GM23248 (cell line): ENCODE measurements around the gene LRMDA. TPM values are rescaled to one million over a fixed set of nuclear protein-coding genes. Genes with fewer than 3 reads are reported as not detected.

ENCODE experiments used
- DNase-seq: peaks from one replicate; pipeline ENCODE4 v3.0.0-alpha.2; 2015
- H2AFZ ChIP-seq: fragments of 200-600 bp; sonication (generic); 2 replicates; pipeline ENCODE4 v1.6.1; 2016; ENCODE audit warnings: antibody characterized with exemption
- H3F3A ChIP-seq: fragments of 200-600 bp; sonication (generic); 2 replicates; pipeline ENCODE4 v1.6.1; 2016; ENCODE audit warnings: mild to moderate bottlenecking, antibody characterized with exemption, mixed run types; ENCODE audit not compliant: insufficient read depth
- H3K27ac ChIP-seq: fragments of 200-600 bp; sonication (generic); 2 replicates; pipeline ENCODE4 v1.5.1; 2016; ENCODE audit warnings: mild to moderate bottlenecking
- H3K27me3 ChIP-seq: fragments of 200-600 bp; sonication (generic); replicated peaks from 2 replicates; pipeline ENCODE4 v1.6.1; 2016; ENCODE audit warnings: mild to moderate bottlenecking; ENCODE audit not compliant: insufficient read depth
- H3K36me3 ChIP-seq: fragments of 200-600 bp; sonication (generic); 2 replicates; pipeline ENCODE4 v1.6.1; 2016; ENCODE audit warnings: low read depth, mild to moderate bottlenecking
- H3K4me1 ChIP-seq: fragments of 200-600 bp; sonication (generic); 2 replicates; pipeline ENCODE4 v1.6.1; 2016; ENCODE audit warnings: mild to moderate bottlenecking; ENCODE audit not compliant: insufficient read depth
- H3K4me2 ChIP-seq: fragments of 200-600 bp; sonication (generic); one replicate; pipeline ENCODE4 v1.6.1; 2016; ENCODE audit warnings: mild to moderate bottlenecking; ENCODE audit not compliant: unreplicated experiment
- H3K4me3 ChIP-seq: fragments of 200-600 bp; sonication (generic); 2 replicates; pipeline ENCODE4 v1.5.1; 2016; ENCODE audit warnings: mild to moderate bottlenecking
- H3K79me2 ChIP-seq: fragments of 200-600 bp; sonication (generic); 2 replicates; pipeline ENCODE4 v1.6.1; 2016; ENCODE audit warnings: mild to moderate bottlenecking; ENCODE audit not compliant: insufficient read depth
- H3K9ac ChIP-seq: fragments of 200-600 bp; sonication (generic); 2 replicates; pipeline ENCODE4 v1.6.1; 2016; ENCODE audit warnings: mild to moderate bottlenecking
- H3K9me2 ChIP-seq: fragments of 200-600 bp; sonication (generic); 2 replicates; pipeline ENCODE4 v1.6.1; 2016; ENCODE audit warnings: mixed run types, mild to moderate bottlenecking, moderate library complexity; ENCODE audit not compliant: insufficient read depth
- H3K9me3 ChIP-seq: fragments of 200-600 bp; sonication (generic); one replicate; pipeline ENCODE4 v1.6.1; 2017; ENCODE audit warnings: low read depth
- H4K20me1 ChIP-seq: fragments of 200-600 bp; sonication (generic); 2 replicates; pipeline ENCODE4 v1.6.0; 2016; ENCODE audit not compliant: insufficient read depth
- EZH2 ChIP-seq: fragments of 200-600 bp; sonication (generic); IDR thresholded peaks from 2 replicates; pipeline ENCODE4 v1.6.1; 2018; ENCODE audit warnings: antibody characterized with exemption, mild to moderate bottlenecking; ENCODE audit not compliant: insufficient read depth, poor library complexity, severe bottlenecking
- EZH2phosphoT487 ChIP-seq: fragments of 200-600 bp; sonication (generic); IDR thresholded peaks from 2 replicates; pipeline ENCODE4 v1.6.1; 2018; ENCODE audit warnings: antibody characterized with exemption, moderate library complexity, mild to moderate bottlenecking, low read depth; ENCODE audit not compliant: insufficient read depth
- WGBS, 2 experiments: methylation state at CpG; one replicate each; pipeline ENCODE4 v1.1.6; 2015 to 2017; ENCODE audit warnings: low lambda C conversion rate in 2 of 2, low coverage in 1 of 2; ENCODE audit errors: missing lambda C conversion rate in 2 of 2; 5-methylcytosine and 5-hydroxymethylcytosine counted together
- in situ Hi-C: fragments of 300-500 bp; cut with MboI; formaldehyde crosslinking; loops from 2 replicates; pipeline ENCODE4 v1.15.0; 2020
- polyA plus RNA-seq: library from polyadenylated mRNA; unstranded; fragments of >200 nt; fragmentation: Nextera tagmentation; extraction: Ambion mirVana; gene quantifications from 2 replicates; pipeline ENCODE4 v1.2.1, GENCODE V29; 2016
- total RNA-seq: library from RNA; depleted of rRNA; stranded (reverse); fragments of >200 nt; shearing (Covaris generic); gene quantifications from 2 replicates; pipeline ENCODE4 v1.2.3, GENCODE V29; 2014

Gene LRMDA
- total and polyA plus RNA-seq, 2 experiments from 2014 or later: 2.6 TPM; not detected in 1

- Histone ChIP-seq H4K20me1 (no peaks in the 10 kb centered on the region), H3K4me2 (no peak overlapping the region), H3K9me3 (no peaks in the 10 kb centered on the region), H3K4me1 (no peaks in the 10 kb centered on the region), H3F3A (no peaks in the 10 kb centered on the region), H3K36me3 (no peaks in the 10 kb centered on the region), H3K4me3 (no peak overlapping the region), H3K9ac (no peak overlapping the region), H3K27me3 (peaks cover 28% of the 10 kb centered on the region), H3K27ac (no peak overlapping the region), H3K79me2 (no peaks in the 10 kb centered on the region), H3K9me2 (no peaks in the 10 kb centered on the region), H2AFZ (no peak overlapping the region)
- in situ Hi-C loops: loop anchor here (25.0 kb wide), 1 partner anchor 488 kb away; the partner anchor contains the start of gene ZNF503
- no peak for DNase-seq
- TF ChIP-seq EZH2phosphoT487: no peak
- no peak for TF ChIP-seq EZH2
- 74 to 81% methylated on average over 3 of the region's 3 CpGs for WGBS, 2 experiments
These were observed 468.5 kb downstream of the LRMDA start for GRCh38 chr10:75899816-75900390.

GRCh38 chr10:75902816-75903215, 471.4 kb downstream of the LRMDA start:
- H3F3A ChIP-seq: no peaks in the 10 kb centered on the region
- H3K9me2 ChIP-seq: no peaks in the 10 kb centered on the region
- no peaks in the 10 kb centered on the region for H3K79me2 ChIP-seq
- DNase-seq: no peak
- in situ Hi-C loops: loop anchor here (25.0 kb wide), 1 partner anchor 491 kb away; the partner anchor contains the start of gene ZNF503
- no peak overlapping the region for H3K4me3 ChIP-seq
- no peaks in the 10 kb centered on the region for H3K4me1 ChIP-seq
- no peak overlapping the region for H3K9ac ChIP-seq
- H3K27ac ChIP-seq: no peak overlapping the region
- no peaks in the 10 kb centered on the region for H3K36me3 ChIP-seq
- H3K4me2 ChIP-seq: no peak overlapping the region
- H4K20me1 ChIP-seq: no peaks in the 10 kb centered on the region
- no peak overlapping the region for H2AFZ ChIP-seq
- H3K9me3 ChIP-seq: no peaks in the 10 kb centered on the region
- TF ChIP-seq EZH2phosphoT487: no peak
- WGBS, 2 experiments: 79% methylated on average over 5 of the region's 5 CpGs
- H3K27me3 ChIP-seq: peaks cover 48% of the 10 kb centered on the region

GRCh38 chr10:75904499-75905283, 473.3 kb downstream of the LRMDA start:
- in situ Hi-C loops: loop anchor here (25.0 kb wide), 1 partner anchor 492 kb away; the partner anchor contains the start of gene ZNF503
- DNase-seq: no peak

GRCh38 chr10:75905490-75905889, 474.1 kb downstream of the LRMDA start:
- no peak overlapping the region for H2AFZ ChIP-seq
- H3K9ac ChIP-seq: no peak overlapping the region
- no peak overlapping the region for H3K4me2 ChIP-seq
- H3F3A ChIP-seq: no peaks in the 10 kb centered on the region
- H3K4me1 ChIP-seq: no peaks in the 10 kb centered on the region
- no peaks in the 10 kb centered on the region for H3K36me3 ChIP-seq
- no peaks in the 10 kb centered on the region for H3K9me3 ChIP-seq
- no peak for DNase-seq
- H3K27me3 ChIP-seq: peaks cover 48% of the 10 kb centered on the region
- no peak overlapping the region for H3K4me3 ChIP-seq
- H4K20me1 ChIP-seq: no peaks in the 10 kb centered on the region
- H3K79me2 ChIP-seq: no peaks in the 10 kb centered on the region
- H3K9me2 ChIP-seq: no peaks in the 10 kb centered on the region
- no peak for TF ChIP-seq EZH2phosphoT487
- no peak for TF ChIP-seq EZH2
- in situ Hi-C loops: loop anchor here (25.0 kb wide), 1 partner anchor 493 kb away; the partner anchor contains the start of gene ZNF503
- 76 to 78% methylated on average over 4 of the region's 4 CpGs for WGBS, 2 experiments
- H3K27ac ChIP-seq: no peak overlapping the region

More at GRCh38 chr10:75904499-75905283, 473.3 kb downstream of the LRMDA start:
- Histone ChIP-seq H3K27me3 (peaks cover 48% of the 10 kb centered on the region), H3K79me2 (no peaks in the 10 kb centered on the region), H4K20me1 (no peaks in the 10 kb centered on the region), H3K9me3 (no peaks in the 10 kb centered on the region), H3K9ac (no peak overlapping the region), H3K27ac (no peak overlapping the region), H3K4me3 (no peak overlapping the region), H3K36me3 (no peaks in the 10 kb centered on the region), H3K9me2 (no peaks in the 10 kb centered on the region), H3K4me1 (no peaks in the 10 kb centered on the region), H3F3A (no peaks in the 10 kb centered on the region), H2AFZ (no peak overlapping the region), H3K4me2 (no peak overlapping the region)
- WGBS, 2 experiments: 77 to 79% methylated on average over 15 of the region's 15 CpGs
- TF ChIP-seq EZH2 (no peak), EZH2phosphoT487 (no peak)
